ENCODE measurements around the gene GRPEL2. TPM values are rescaled to one million over a fixed set of nuclear protein-coding genes. Genes with fewer than 3 reads are reported as not detected.

Gene GRPEL2
- total RNA-seq (10 to 100 TPM; 12.0 to 40.1 (median 32.2) TPM), polyA plus RNA-seq (1 to 10 TPM; 5.9 to 7.5 TPM), total RNA-seq (15.7 reads per million, percentile 45 among the genes with 10 or more reads in this experiment)

DNA sequence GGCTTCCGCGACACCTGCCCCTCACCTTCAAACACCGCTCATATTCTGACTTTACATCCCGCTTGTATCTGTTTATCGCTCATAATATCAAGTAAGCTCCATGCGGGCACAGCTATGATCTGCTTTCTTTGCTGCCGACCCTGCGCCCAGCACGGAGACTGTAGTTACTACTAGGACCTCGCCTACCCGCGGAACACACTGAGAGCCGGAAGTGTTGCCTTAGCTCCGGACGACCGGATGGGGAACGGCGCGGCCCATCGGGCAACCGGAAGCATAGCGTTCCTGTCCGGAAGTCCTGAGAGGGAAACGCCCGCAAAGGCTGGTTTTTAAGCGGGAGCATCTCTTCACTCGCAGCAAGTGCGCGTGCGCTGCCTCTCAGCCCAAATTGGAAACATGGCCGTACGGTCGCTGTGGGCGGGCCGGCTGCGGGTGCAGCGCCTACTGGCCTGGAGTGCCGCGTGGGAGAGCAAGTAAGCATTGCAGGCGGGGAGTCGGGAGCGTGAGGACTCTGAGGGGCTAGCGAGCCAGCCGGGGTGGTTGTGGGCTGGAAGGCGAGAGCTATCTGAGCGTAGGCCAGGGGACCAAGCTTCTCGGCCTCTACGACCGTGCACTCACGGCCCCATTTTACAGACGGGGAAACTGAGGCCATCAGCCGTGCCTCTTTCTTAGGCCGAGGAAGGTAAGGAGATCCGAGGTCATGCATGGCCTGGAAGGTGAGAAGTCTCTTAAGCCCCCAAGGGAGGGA, at the start of gene GRPEL2:
Gene GRPEL2 (plus strand): TSS at position 353 of the 745 bp plus-strand sequence. CDS start 41 bp downstream, at position 394.
- H3K9me3 ChIP-seq (ENCODE audit: control insufficient read depth in 2 of 3, low read length in 3 of 3), result no peaks in the 10 kb centered on the region
- DNase-seq (peak; percentile 62 to 90 (median 80)), ATAC-seq (peak; percentile 78)
- Mint-ChIP-seq H3K36me3 (peaks cover 13 to 42% (median 26%) of the 10 kb centered on the region in 5 donors), H3K9me3 (no peaks in the 10 kb centered on the region), H3K4me1 (peaks cover 47 to 69% (median 59%) of the 10 kb centered on the region in 7 donors), H3K27me3 (peaks cover 0 to 1% (median 0%) of the 10 kb centered on the region in 5 donors), H3K27ac (peak within 1 kb of the TSS; percentile 89 to 95 (median 92)), H3K4me3 (peak within 1 kb of the TSS; percentile 80 to 97 (median 93))
- H3K4me1 ChIP-seq (ENCODE audit: control insufficient read depth in 2 of 2, insufficient read depth in 2 of 2, low read length in 2 of 2), result peaks cover 37 to 43% of the 10 kb centered on the region in 2 donors
- H3K27ac ChIP-seq (ENCODE audit: low read depth, low read length), result peak within 1 kb of the TSS; percentile 75
- peak within 1 kb of the TSS; percentile 90 for H3K4me3 ChIP-seq (ENCODE audit: low read length)
- ChIA-PET POLR2A (interaction anchor here (0.6 to 13.8 kb wide), 13 partner anchors 10 to 614 kb away, joined by 3 to 258 read pairs (median 5); partner anchors contain the start of genes CSNK1A1 and PCYOX1L), CTCF (interaction anchor here (0.6 to 5.0 kb wide), 10 partner anchors 8 to 89 kb away, joined by 3 to 24 read pairs (median 4); partner anchors contain the start of gene PCYOX1L)
- H3K36me3 ChIP-seq (ENCODE audit: control insufficient read depth in 2 of 3, insufficient read depth in 3 of 3, low read length in 3 of 3), result peaks cover 8 to 13% (median 13%) of the 10 kb centered on the region in 3 experiments
- intact Hi-C loops (cut with micrococcal nuclease), result loop anchor here (1.0 to 10.0 kb wide), 15 partner anchors 12 to 1739 kb away; partner anchors contain the start of genes ADRB2 (in 2 of the 2), CSNK1A1 (in 2 of the 2), PPARGC1B (in 2 of the 2) and TNIP1 (in 2 of the 2)
- H3K27me3 ChIP-seq (ENCODE audit: control insufficient read depth in 2 of 2, insufficient read depth in 2 of 2, low read length in 2 of 2), result no peaks in the 10 kb centered on the region

DNA sequence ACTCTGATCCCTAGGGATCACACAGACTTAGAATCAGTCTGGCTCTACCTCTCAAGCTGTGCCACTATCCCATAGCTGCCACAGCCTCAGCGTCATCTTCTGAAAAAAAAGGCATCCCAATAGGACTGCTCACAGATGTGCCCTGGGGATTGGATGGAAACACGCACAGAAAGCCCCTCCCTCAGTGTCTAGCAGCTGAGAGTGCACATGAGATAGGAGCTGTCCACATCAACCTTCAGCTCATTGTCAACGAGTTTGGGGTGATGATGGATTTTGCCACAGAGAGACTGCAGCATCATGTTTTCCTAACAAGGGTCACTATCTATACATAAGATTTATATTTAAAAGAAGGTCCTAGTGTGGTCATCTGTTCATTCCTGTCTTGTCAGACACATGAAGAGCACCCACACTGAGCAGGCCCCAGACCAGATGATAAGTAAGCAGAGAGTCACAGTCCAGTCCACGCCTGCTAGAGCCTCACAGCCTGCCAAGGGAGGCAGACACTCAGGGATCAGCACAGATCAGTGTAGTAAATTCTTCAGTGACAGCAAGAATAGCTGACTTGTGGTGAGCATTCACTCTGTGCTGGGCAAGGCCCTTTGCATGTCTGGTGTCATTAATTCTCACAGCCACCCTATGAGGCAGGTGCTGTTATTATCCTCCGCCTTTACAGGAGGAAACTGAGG, 47.8 kb upstream of the GRPEL2 start:
- peaks cover 0 to 11% (median 0%) of the 10 kb centered on the region in 5 donors for H3K27me3 Mint-ChIP-seq
- H3K36me3 Mint-ChIP-seq, result no peaks in the 10 kb centered on the region
- H3K4me3 ChIP-seq (ENCODE audit: low read length), result no peak overlapping the region
- no peaks in the 10 kb centered on the region for H3K36me3 ChIP-seq (ENCODE audit: control insufficient read depth in 2 of 3, insufficient read depth in 3 of 3, low read length in 3 of 3)
- H3K27me3 ChIP-seq (ENCODE audit: control insufficient read depth in 2 of 2, insufficient read depth in 2 of 2, low read length in 2 of 2), result no peaks in the 10 kb centered on the region
- peaks cover 4 to 72% (median 57%) of the 10 kb centered on the region in 7 donors for H3K4me1 Mint-ChIP-seq
- ChIA-PET CTCF (interaction anchor here (1.0 to 2.0 kb wide), 4 partner anchors 33 to 265 kb away, joined by 3 to 10 read pairs (median 7); no protein-coding TSS in a partner anchor), POLR2A (interaction anchor here (0.6 to 2.6 kb wide), 7 partner anchors 12 to 1941 kb away, joined by 3 to 7 read pairs (median 4); partner anchors contain the start of gene PCYOX1L)
- peak overlapping the region in 8 of 9 donors; percentile 60 to 95 (median 87) for H3K27ac Mint-ChIP-seq
- H3K9me3 Mint-ChIP-seq, result no peaks in the 10 kb centered on the region
- intact Hi-C loops (cut with micrococcal nuclease), result loop anchor here in 1 of 2 donors (1.0 to 2.0 kb wide), 2 partner anchors 25 to 47 kb away; partner anchors contain the start of gene GRPEL2
- peak overlapping the region in 8 of 10 donors; percentile 25 to 84 (median 74) for H3K4me3 Mint-ChIP-seq
- DNase-seq (no peak), ATAC-seq (no peak)
- no peaks in the 10 kb centered on the region for H3K9me3 ChIP-seq (ENCODE audit: control insufficient read depth in 2 of 3, low read length in 3 of 3)
- peaks cover 0 to 56% of the 10 kb centered on the region in 2 donors for H3K4me1 ChIP-seq (ENCODE audit: control insufficient read depth in 2 of 2, insufficient read depth in 2 of 2, low read length in 2 of 2)
- H3K27ac ChIP-seq (ENCODE audit: low read depth, low read length), result peak overlapping the region; percentile 49

DNA sequence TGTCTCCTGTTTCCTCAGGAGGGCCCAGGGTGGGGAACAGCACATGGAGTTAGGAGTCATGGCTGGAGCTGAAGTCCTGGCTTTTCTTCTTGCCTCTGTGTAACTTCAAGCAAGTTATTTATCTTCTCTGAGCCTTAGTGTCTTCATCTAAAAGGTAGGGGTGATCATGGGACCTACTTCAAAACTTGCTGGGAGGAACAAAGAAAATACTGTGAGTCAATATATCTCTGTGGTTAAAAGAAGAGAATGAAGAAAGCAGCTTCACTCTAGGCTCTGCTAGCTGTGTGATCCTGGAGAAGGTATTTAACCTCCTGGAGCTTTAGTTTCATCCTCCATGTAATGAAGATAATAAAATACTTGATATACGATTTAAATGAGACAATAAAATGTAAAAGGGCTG, 47.1 kb upstream of the GRPEL2 start:
- Mint-ChIP-seq H3K27me3 (peaks cover 0 to 11% (median 0%) of the 10 kb centered on the region in 5 donors), H3K4me1 (peaks cover 4 to 69% (median 57%) of the 10 kb centered on the region in 7 donors)

DNA sequence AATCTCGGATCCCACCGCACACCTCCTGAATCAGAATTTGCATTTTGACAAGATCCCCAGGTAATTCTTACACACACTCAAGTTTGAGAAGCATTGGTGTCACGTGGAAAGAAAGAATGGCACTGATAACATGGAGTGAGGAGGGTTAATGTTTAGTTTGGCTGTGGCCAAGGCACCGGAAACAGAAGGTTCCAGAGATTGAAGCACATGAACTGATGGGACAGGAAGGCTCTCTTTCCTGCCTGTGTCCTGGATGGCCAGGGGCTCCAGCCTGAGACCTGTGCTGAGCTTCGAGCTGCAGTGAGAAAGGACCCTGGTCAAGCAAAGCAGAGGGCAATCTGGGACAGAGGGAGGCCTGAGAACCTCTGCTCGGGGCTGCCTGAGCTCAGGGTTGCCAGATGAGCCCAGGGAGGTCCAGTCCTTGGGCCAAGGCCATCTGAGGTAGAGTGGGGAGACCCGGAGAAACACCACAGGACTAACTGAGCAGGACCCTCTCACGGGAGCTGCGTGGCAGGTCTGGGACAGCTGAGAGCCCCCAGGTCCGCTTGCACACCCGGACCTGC, 46.4 kb upstream of the GRPEL2 start:
- H3K4me1 ChIP-seq (ENCODE audit: control insufficient read depth in 2 of 2, insufficient read depth in 2 of 2, low read length in 2 of 2), result peaks cover 0 to 56% of the 10 kb centered on the region in 2 donors
- H3K27me3 Mint-ChIP-seq, result peaks cover 0 to 11% (median 0%) of the 10 kb centered on the region in 5 donors
- DNase-seq (no peak), ATAC-seq (no peak)
- H3K27me3 ChIP-seq (ENCODE audit: control insufficient read depth in 2 of 2, insufficient read depth in 2 of 2, low read length in 2 of 2), result no peaks in the 10 kb centered on the region
- CTCF ChIA-PET, result interaction anchor here (0.9 to 2.0 kb wide), 6 partner anchors 10 to 184 kb away, joined by 4 to 10 read pairs (median 6); no protein-coding TSS in a partner anchor
- no peak overlapping the region for H3K4me3 ChIP-seq (ENCODE audit: low read length)
- no peaks in the 10 kb centered on the region for H3K36me3 Mint-ChIP-seq
- POLR2A ChIA-PET, result interaction anchor here (1.0 to 2.6 kb wide), 6 partner anchors 10 to 69 kb away, joined by 3 to 7 read pairs (median 4); partner anchors contain the start of gene PCYOX1L
- no peaks in the 10 kb centered on the region for H3K9me3 Mint-ChIP-seq
- intact Hi-C loops (cut with micrococcal nuclease), result loop anchor here in 1 of 2 donors (1.0 to 2.0 kb wide), 2 partner anchors 27 to 46 kb away; partner anchors contain the start of gene GRPEL2
- peaks cover 4 to 67% (median 57%) of the 10 kb centered on the region in 7 donors for H3K4me1 Mint-ChIP-seq
- H3K36me3 ChIP-seq (ENCODE audit: control insufficient read depth in 2 of 3, insufficient read depth in 3 of 3, low read length in 3 of 3), result no peaks in the 10 kb centered on the region
- peak overlapping the region in 8 of 9 donors; percentile 60 to 95 (median 84) for H3K27ac Mint-ChIP-seq
- H3K9me3 ChIP-seq (ENCODE audit: control insufficient read depth in 2 of 3, low read length in 3 of 3), result no peaks in the 10 kb centered on the region
- no peak overlapping the region for H3K27ac ChIP-seq (ENCODE audit: low read depth, low read length)
- H3K4me3 Mint-ChIP-seq, result peak overlapping the region in 9 of 10 donors; percentile 23 to 84 (median 71)

More for the DNA sequence above, 47.1 kb upstream of the GRPEL2 start:
- Histone ChIP-seq H3K4me1 (ENCODE audit: control insufficient read depth in 2 of 2, insufficient read depth in 2 of 2, low read length in 2 of 2) (peaks cover 0 to 56% of the 10 kb centered on the region in 2 donors), H3K9me3 (ENCODE audit: control insufficient read depth in 2 of 3, low read length in 3 of 3) (no peaks in the 10 kb centered on the region), H3K27me3 (ENCODE audit: control insufficient read depth in 2 of 2, insufficient read depth in 2 of 2, low read length in 2 of 2) (no peaks in the 10 kb centered on the region), H3K27ac (ENCODE audit: low read depth, low read length) (peak overlapping the region; percentile 49), H3K36me3 (ENCODE audit: control insufficient read depth in 2 of 3, insufficient read depth in 3 of 3, low read length in 3 of 3) (no peaks in the 10 kb centered on the region), H3K4me3 (ENCODE audit: low read length) (no peak overlapping the region)
- POLR2A ChIA-PET, result interaction anchor here (0.7 to 2.6 kb wide), 7 partner anchors 10 to 70 kb away, joined by 3 to 7 read pairs (median 4); partner anchors contain the start of gene PCYOX1L
- H3K9me3 Mint-ChIP-seq, result no peaks in the 10 kb centered on the region
- H3K36me3 Mint-ChIP-seq, result no peaks in the 10 kb centered on the region
- H3K27ac Mint-ChIP-seq, result peak overlapping the region in 8 of 9 donors; percentile 60 to 95 (median 87)
- peak; percentile 64 for ATAC-seq
- H3K4me3 Mint-ChIP-seq, result peak overlapping the region in 9 of 10 donors; percentile 15 to 84 (median 71)
- DNase-seq, result peak in 6 of 9 donors; percentile 45 to 70 (median 54)
- CTCF ChIA-PET, result interaction anchor here (1.0 to 2.0 kb wide), 4 partner anchors 34 to 264 kb away, joined by 3 to 10 read pairs (median 7); no protein-coding TSS in a partner anchor
- intact Hi-C loops (cut with micrococcal nuclease), result loop anchor here in 1 of 2 donors (1.0 to 2.0 kb wide), 2 partner anchors 26 to 47 kb away; partner anchors contain the start of gene GRPEL2

DNA sequence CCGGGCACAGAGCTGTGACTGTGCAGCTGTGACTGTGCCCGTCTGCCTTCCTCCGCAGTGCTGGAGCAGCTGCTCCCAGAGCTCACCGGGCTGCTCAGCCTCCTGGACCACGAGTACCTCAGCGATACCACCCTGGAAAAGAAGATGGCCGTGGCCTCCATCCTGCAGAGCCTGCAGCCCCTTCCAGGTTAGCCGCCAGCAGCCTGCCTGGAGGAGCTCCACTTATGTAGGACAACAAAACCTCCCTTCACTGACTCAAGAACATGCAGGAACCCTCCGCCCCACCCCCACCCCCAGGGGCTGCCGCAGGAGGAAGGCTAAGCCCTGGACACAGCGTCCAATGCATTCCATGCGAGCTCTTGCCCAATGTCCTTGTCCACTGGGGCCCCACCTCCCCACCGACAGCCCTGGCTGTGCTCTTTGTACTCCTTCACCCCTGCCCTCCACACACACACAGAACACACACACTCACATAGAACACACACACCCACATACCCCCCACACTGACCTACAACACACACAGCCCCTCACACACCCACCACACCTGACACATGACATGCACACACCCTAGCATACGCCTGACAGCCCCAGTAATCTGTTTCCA, 45.7 kb upstream of the GRPEL2 start:
- DNase-seq (no peak), ATAC-seq (peak; percentile 14)
- H3K4me3 ChIP-seq (ENCODE audit: low read length), result no peak overlapping the region
- intact Hi-C loops (cut with micrococcal nuclease), result loop anchor here in 1 of 2 donors (2.0 kb wide), 1 partner anchor 45 kb away; the partner anchor contains the start of gene GRPEL2
- Mint-ChIP-seq H3K9me3 (no peaks in the 10 kb centered on the region), H3K27ac (peak overlapping the region in 8 of 9 donors; percentile 29 to 95 (median 84)), H3K4me1 (peaks cover 4 to 60% (median 53%) of the 10 kb centered on the region in 7 donors), H3K36me3 (no peaks in the 10 kb centered on the region), H3K4me3 (peak overlapping the region in 7 of 10 donors; percentile 38 to 82 (median 68)), H3K27me3 (peaks cover 0 to 12% (median 0%) of the 10 kb centered on the region in 5 donors)
- no peaks in the 10 kb centered on the region for H3K9me3 ChIP-seq (ENCODE audit: control insufficient read depth in 2 of 3, low read length in 3 of 3)
- peaks cover 0 to 53% of the 10 kb centered on the region in 2 donors for H3K4me1 ChIP-seq (ENCODE audit: control insufficient read depth in 2 of 2, insufficient read depth in 2 of 2, low read length in 2 of 2)
- no peak overlapping the region for H3K27ac ChIP-seq (ENCODE audit: low read depth, low read length)
- ChIA-PET CTCF (interaction anchor here (0.9 to 2.0 kb wide), 5 partner anchors 9 to 185 kb away, joined by 4 to 10 read pairs (median 5); no protein-coding TSS in a partner anchor), POLR2A (interaction anchor here (1.9 to 2.6 kb wide), 2 partner anchors 59 to 68 kb away, joined by 6 to 7 read pairs; partner anchors contain the start of gene PCYOX1L)
- no peaks in the 10 kb centered on the region for H3K36me3 ChIP-seq (ENCODE audit: control insufficient read depth in 2 of 3, insufficient read depth in 3 of 3, low read length in 3 of 3)
- no peaks in the 10 kb centered on the region for H3K27me3 ChIP-seq (ENCODE audit: control insufficient read depth in 2 of 2, insufficient read depth in 2 of 2, low read length in 2 of 2)

Data from naive thymus-derived CD4-positive, alpha-beta T cell (primary cell).